HepG2 (cell line): Measurements from ENCODE around the gene TNFRSF6B. TPM values are rescaled to one million over a fixed set of nuclear protein-coding genes. Genes with fewer than 3 reads are reported as not detected.
A peak's percentile ranks its signal among the peaks of the same experiment; 100 is the strongest.

Experiments
- CC2D1A ChIP-seq: sonication (generic); formaldehyde crosslinking; IDR thresholded peaks from 2 replicates; pipeline ENCODE4 v1.8.1; 2023; ENCODE audit warnings: mild to moderate bottlenecking, missing genetic modification reagents
- CEBPB ChIP-seq: IDR thresholded peaks from 2 replicates; pipeline ENCODE4 v1.6.1; 2011; ENCODE audit warnings: low read depth, low read length, improper control_type of control experiment, borderline replicate concordance
- HMG20B ChIP-seq: conservative IDR thresholded peaks from 2 replicates; pipeline ENCODE4 v1.6.1; 2016; ENCODE audit warnings: missing genetic modification reagents, missing compliant biosample characterization
- KLF16 ChIP-seq, 2 experiments: sonication (generic) in 1 of 2; formaldehyde crosslinking in 1 of 2; IDR thresholded peaks; 2 replicates each; pipeline versions ENCODE4 v1.6.1 to v1.8.0; 2016 to 2023; ENCODE audit warnings: missing genetic modification reagents in 2 of 2, missing compliant biosample characterization in 1 of 2
- SAFB2 ChIP-seq: sonication (generic); formaldehyde crosslinking; IDR thresholded peaks from 2 replicates; pipeline ENCODE4 v1.5.1; 2020; ENCODE audit warnings: missing genetic modification reagents, low read depth, mild to moderate bottlenecking, borderline replicate concordance
- SP1 ChIP-seq, 2 experiments: fragments of 450-650 bp in 1 of 2; sonication (generic) in 1 of 2; formaldehyde crosslinking in 1 of 2; IDR thresholded peaks; 2 replicates each; pipeline versions ENCODE4 v1.4.0 to v1.6.1; 2016 to 2020; ENCODE audit warnings: missing genetic modification reagents in 1 of 2
- XBP1 ChIP-seq: sonication (generic); formaldehyde crosslinking; IDR thresholded peaks from 2 replicates; pipeline ENCODE4 v1.5.0; 2020; ENCODE audit warnings: missing genetic modification reagents
- ZNF234 ChIP-seq: sonication (generic); formaldehyde crosslinking; conservative IDR thresholded peaks from 2 replicates; pipeline ENCODE4 v1.5.1; 2020; ENCODE audit warnings: mild to moderate bottlenecking, missing genetic modification reagents
- ZNF33B ChIP-seq: sonication (generic); formaldehyde crosslinking; IDR thresholded peaks from 2 replicates; pipeline ENCODE4 v1.5.1; 2020; ENCODE audit warnings: mild to moderate bottlenecking, missing genetic modification reagents
- ZNF367 ChIP-seq: sonication (generic); formaldehyde crosslinking; IDR thresholded peaks from 2 replicates; pipeline ENCODE4 v1.4.0; 2020; ENCODE audit warnings: missing genetic modification reagents, borderline replicate concordance
- ZNF431 ChIP-seq: sonication (generic); formaldehyde crosslinking; IDR thresholded peaks from 2 replicates; pipeline ENCODE4 v1.9.0; 2022; ENCODE audit warnings: missing genetic modification reagents, low read depth, mild to moderate bottlenecking, borderline replicate concordance
- ZNF432 ChIP-seq: sonication (generic); formaldehyde crosslinking; IDR thresholded peaks from 2 replicates; pipeline ENCODE4 v1.5.0; 2020; ENCODE audit warnings: missing genetic modification reagents, mild to moderate bottlenecking, borderline replicate concordance
- ZNF572 ChIP-seq: sonication (generic); formaldehyde crosslinking; IDR thresholded peaks from 2 replicates; pipeline ENCODE4 v1.5.1; 2020; ENCODE audit warnings: mild to moderate bottlenecking, missing genetic modification reagents
- ZSCAN21 ChIP-seq: sonication (generic); formaldehyde crosslinking; IDR thresholded peaks from 2 replicates; pipeline ENCODE4 v1.8.0; 2022; ENCODE audit warnings: mild to moderate bottlenecking, missing genetic modification reagents, moderate library complexity, borderline replicate concordance
- polyA plus RNA-seq, 8 experiments: library from polyadenylated mRNA; depleted of rRNA in 3 of 8; stranded (reverse) in 7 of 8; unstranded in 1 of 8; fragments of >200 nt; fragmentation: Illumina TruSeq in 4 of 8; extraction: Trizol in 4 of 8; gene quantifications; 2 replicates each; pipeline versions ENCODE4 v1.2.1 to v1.2.3, GENCODE V29; 2011 to 2016; ENCODE audit warnings: low read depth in 4 of 8, missing spikeins in 1 of 8, mixed read lengths in 1 of 8; ENCODE audit not compliant: insufficient read depth in 1 of 8
- total RNA-seq, 5 experiments: library from RNA; depleted of rRNA; stranded (reverse); fragments of >200 nt; fragmentation: Illumina TruSeq; extraction: Trizol; gene quantifications; 2 replicates each; pipeline ENCODE4 v1.2.3, GENCODE V29; 2016; ENCODE audit warnings: low read depth in 1 of 5
- TF ChIP-seq, protein P1 (sequence below): sonication (generic); formaldehyde crosslinking; IDR thresholded peaks from 2 replicates; pipeline ENCODE4 v1.8.0; 2022; ENCODE audit warnings: missing genetic modification reagents, mild to moderate bottlenecking, inconsistent platforms, borderline replicate concordance
- TF ChIP-seq, protein P2 (sequence below): sonication (generic); formaldehyde crosslinking; IDR thresholded peaks from 2 replicates; pipeline ENCODE4 v1.4.0; 2020; ENCODE audit warnings: missing genetic modification reagents
- TF ChIP-seq, protein P3 (sequence below): IDR thresholded peaks from 2 replicates; pipeline ENCODE4 v1.4.0; 2020; ENCODE audit warnings: mild to moderate bottlenecking, missing genetic modification reagents
- TF ChIP-seq, protein P4 (sequence below): IDR thresholded peaks from 2 replicates; pipeline ENCODE4 v1.6.1; 2012; ENCODE audit warnings: inconsistent platforms
- TF ChIP-seq, protein P5 (sequence below): sonication (generic); formaldehyde crosslinking; IDR thresholded peaks from 2 replicates; pipeline ENCODE4 v1.8.1; 2023; ENCODE audit warnings: mild to moderate bottlenecking, missing genetic modification reagents
- TF ChIP-seq, protein P6 (sequence below): sonication (generic); formaldehyde crosslinking; IDR thresholded peaks from 2 replicates; pipeline ENCODE4 v1.4.0; 2020; ENCODE audit warnings: mild to moderate bottlenecking, low read depth, missing genetic modification reagents

The TNFRSF6B gene
- total and polyA plus RNA-seq, 2 of the 13 experiments (the other 11 are each of a cell fraction or from before 2014, with no cell fraction given): 0.24 TPM; not detected in 1

DNA sequence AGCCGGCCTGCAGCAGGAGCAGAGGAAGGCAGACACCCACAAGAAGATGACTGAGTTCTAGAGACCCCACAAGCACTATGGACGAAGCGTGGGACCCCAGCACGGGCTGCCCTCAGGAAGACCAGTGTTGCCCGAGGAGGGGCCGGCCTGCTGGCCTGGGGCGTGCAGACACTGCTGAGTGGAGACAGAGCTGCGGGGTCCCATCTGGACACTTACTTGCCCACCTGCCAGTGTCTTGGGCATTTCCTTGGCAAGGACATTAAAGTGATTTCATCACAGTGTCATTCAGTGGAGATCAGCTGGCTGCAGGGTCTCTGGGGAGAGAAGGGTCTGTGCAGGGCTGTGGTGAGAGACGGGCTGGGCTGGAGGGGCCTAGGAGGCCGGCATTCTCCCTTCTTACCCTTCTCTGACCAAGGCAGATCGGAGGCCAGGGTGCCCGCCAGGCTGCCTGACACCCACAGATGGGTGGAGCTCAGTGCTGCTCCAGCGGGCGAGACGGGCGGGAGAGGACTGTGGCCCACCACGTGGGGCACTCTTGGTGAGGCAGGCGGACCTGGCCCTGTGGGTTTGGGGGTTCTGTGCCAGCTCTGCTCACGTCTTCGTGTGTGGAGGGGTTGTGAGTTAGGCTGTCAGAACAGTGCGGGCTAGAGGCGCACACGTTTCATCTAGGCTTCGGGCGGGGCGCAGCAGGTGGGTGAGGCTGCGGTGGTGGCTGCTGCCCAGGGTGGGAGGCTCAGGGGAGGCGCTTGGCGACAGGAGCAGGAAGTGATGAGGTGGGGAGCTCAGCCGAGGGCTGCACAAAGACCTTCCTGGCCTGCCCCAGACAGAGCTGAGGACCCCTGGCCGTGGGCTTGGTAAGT lies 39.6 kb downstream of the TNFRSF6B start, which contains the start of gene LIME1 (continued):
- TF ChIP-seq ZNF234 (CRISPR knock-in tag) (no peak), ZSCAN21 (CRISPR knock-in tag) (peak; percentile 39; the same call in 1 of the 2 replicates), HMG20B (CRISPR knock-in tag) (no peak), ZNF367 (no peak), ZNF33B (CRISPR knock-in tag) (no peak), ZNF431 (CRISPR knock-in tag) (no peak; the same call in 1 of the 2 replicates), XBP1 (CRISPR knock-in tag) (no peak), KLF16 (CRISPR knock-in tag; IDR thresholded peaks at IDR 0.05) (no peak), ZNF572 (CRISPR knock-in tag) (0 out of 2 replicates have a peak, but pooled peaks have one; percentile 52), SAFB2 (CRISPR knock-in tag) (0 out of 2 replicates have a peak, but pooled peaks have one; percentile 10), CEBPB (0 out of 2 replicates have a peak, but pooled peaks have one; percentile 6), ZNF432 (CRISPR knock-in tag) (no peak), CC2D1A (no peak), SP1 (IDR thresholded peaks at IDR 0.05) (no peak), SP1 (CRISPR knock-in tag; IDR thresholded peaks at IDR 0.05) (no peak)
- TF ChIP-seq, protein P1, sequence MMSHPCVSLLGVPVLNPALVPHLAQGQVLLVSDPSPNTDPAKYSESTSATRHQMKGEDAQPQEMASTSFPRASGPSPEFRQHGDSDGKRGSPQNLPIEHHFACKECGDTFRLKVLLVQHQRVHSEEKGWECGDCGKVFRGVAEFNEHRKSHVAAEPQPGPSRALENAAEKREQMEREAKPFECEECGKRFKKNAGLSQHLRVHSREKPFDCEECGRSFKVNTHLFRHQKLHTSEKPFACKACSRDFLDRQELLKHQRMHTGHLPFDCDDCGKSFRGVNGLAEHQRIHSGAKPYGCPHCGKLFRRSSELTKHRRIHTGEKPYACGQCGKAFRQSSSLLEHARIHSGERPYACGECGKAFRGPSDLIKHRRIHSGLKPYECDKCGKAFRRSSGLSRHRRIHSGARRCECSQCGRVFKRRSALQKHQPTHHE (CRISPR knock-in tag): no peak
- TF ChIP-seq, protein P2, sequence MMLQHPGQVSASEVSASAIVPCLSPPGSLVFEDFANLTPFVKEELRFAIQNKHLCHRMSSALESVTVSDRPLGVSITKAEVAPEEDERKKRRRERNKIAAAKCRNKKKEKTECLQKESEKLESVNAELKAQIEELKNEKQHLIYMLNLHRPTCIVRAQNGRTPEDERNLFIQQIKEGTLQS: no peak
- TF ChIP-seq, protein P3, sequence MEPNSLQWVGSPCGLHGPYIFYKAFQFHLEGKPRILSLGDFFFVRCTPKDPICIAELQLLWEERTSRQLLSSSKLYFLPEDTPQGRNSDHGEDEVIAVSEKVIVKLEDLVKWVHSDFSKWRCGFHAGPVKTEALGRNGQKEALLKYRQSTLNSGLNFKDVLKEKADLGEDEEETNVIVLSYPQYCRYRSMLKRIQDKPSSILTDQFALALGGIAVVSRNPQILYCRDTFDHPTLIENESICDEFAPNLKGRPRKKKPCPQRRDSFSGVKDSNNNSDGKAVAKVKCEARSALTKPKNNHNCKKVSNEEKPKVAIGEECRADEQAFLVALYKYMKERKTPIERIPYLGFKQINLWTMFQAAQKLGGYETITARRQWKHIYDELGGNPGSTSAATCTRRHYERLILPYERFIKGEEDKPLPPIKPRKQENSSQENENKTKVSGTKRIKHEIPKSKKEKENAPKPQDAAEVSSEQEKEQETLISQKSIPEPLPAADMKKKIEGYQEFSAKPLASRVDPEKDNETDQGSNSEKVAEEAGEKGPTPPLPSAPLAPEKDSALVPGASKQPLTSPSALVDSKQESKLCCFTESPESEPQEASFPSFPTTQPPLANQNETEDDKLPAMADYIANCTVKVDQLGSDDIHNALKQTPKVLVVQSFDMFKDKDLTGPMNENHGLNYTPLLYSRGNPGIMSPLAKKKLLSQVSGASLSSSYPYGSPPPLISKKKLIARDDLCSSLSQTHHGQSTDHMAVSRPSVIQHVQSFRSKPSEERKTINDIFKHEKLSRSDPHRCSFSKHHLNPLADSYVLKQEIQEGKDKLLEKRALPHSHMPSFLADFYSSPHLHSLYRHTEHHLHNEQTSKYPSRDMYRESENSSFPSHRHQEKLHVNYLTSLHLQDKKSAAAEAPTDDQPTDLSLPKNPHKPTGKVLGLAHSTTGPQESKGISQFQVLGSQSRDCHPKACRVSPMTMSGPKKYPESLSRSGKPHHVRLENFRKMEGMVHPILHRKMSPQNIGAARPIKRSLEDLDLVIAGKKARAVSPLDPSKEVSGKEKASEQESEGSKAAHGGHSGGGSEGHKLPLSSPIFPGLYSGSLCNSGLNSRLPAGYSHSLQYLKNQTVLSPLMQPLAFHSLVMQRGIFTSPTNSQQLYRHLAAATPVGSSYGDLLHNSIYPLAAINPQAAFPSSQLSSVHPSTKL (CRISPR knock-in tag): no peak
- TF ChIP-seq, protein P4, sequence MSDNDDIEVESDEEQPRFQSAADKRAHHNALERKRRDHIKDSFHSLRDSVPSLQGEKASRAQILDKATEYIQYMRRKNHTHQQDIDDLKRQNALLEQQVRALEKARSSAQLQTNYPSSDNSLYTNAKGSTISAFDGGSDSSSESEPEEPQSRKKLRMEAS: peak; percentile 38; the same call in 1 of the 2 replicates
- TF ChIP-seq, protein P5, sequence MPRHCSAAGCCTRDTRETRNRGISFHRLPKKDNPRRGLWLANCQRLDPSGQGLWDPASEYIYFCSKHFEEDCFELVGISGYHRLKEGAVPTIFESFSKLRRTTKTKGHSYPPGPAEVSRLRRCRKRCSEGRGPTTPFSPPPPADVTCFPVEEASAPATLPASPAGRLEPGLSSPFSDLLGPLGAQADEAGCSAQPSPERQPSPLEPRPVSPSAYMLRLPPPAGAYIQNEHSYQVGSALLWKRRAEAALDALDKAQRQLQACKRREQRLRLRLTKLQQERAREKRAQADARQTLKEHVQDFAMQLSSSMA (CRISPR knock-in tag): peak; percentile 48; the same call in 1 of the 2 replicates
- TF ChIP-seq, protein P6, sequence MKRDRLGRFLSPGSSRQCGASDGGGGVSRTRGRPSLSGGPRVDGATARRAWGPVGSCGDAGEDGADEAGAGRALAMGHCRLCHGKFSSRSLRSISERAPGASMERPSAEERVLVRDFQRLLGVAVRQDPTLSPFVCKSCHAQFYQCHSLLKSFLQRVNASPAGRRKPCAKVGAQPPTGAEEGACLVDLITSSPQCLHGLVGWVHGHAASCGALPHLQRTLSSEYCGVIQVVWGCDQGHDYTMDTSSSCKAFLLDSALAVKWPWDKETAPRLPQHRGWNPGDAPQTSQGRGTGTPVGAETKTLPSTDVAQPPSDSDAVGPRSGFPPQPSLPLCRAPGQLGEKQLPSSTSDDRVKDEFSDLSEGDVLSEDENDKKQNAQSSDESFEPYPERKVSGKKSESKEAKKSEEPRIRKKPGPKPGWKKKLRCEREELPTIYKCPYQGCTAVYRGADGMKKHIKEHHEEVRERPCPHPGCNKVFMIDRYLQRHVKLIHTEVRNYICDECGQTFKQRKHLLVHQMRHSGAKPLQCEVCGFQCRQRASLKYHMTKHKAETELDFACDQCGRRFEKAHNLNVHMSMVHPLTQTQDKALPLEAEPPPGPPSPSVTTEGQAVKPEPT (CRISPR knock-in tag): no peak
